Measurements from ENCODE around the gene FAM186B.

Gene FAM186B

GRCh38 chr12:49560695-49561094 is 44.7 kb downstream of the FAM186B start:
- no peak for DNase-seq
- no peaks in the 10 kb centered on the region for H3K27me3 ChIP-seq (replicated peaks; ENCODE audit: control insufficient read depth, insufficient read depth, low read length, poor library complexity, severe bottlenecking)
- no peak overlapping the region for H3K27ac ChIP-seq (ENCODE audit: insufficient read depth, low read length, poor library complexity, severe bottlenecking)
- no peak overlapping the region for H3K4me3 ChIP-seq (ENCODE audit: insufficient read depth, low read depth, low read length, poor library complexity, severe bottlenecking)
- no peaks in the 10 kb centered on the region for H3K9me3 ChIP-seq (ENCODE audit: control insufficient read depth, low read length)
- peaks cover 77% of the 10 kb centered on the region for H3K36me3 ChIP-seq (ENCODE audit: control insufficient read depth, insufficient read depth, low read length)
- peaks cover 16% of the 10 kb centered on the region for H3K4me1 ChIP-seq (ENCODE audit: control insufficient read depth, insufficient read depth, low read length, poor library complexity, severe bottlenecking)

- Histone ChIP-seq H3K4me1 (ENCODE audit: control insufficient read depth, insufficient read depth, low read length, poor library complexity, severe bottlenecking) (peaks cover 2% of the 10 kb centered on the region), H3K27me3 (replicated peaks; ENCODE audit: control insufficient read depth, insufficient read depth, low read length, poor library complexity, severe bottlenecking) (no peaks in the 10 kb centered on the region), H3K9me3 (ENCODE audit: control insufficient read depth, low read length) (no peaks in the 10 kb centered on the region), H3K27ac (ENCODE audit: insufficient read depth, low read length, poor library complexity, severe bottlenecking) (no peak overlapping the region), H3K4me3 (ENCODE audit: insufficient read depth, low read depth, low read length, poor library complexity, severe bottlenecking) (no peak overlapping the region), H3K36me3 (ENCODE audit: control insufficient read depth, insufficient read depth, low read length) (peaks cover 71% of the 10 kb centered on the region)
- no peak for DNase-seq
Observed at GRCh38 chr12:49559011-49559675, 46.3 kb downstream of the FAM186B start.

GRCh38 chr12:49558526-49558925 is 46.9 kb downstream of the FAM186B start:
- Histone ChIP-seq H3K4me1 (ENCODE audit: control insufficient read depth, insufficient read depth, low read length, poor library complexity, severe bottlenecking) (no peaks in the 10 kb centered on the region), H3K9me3 (ENCODE audit: control insufficient read depth, low read length) (no peaks in the 10 kb centered on the region), H3K36me3 (ENCODE audit: control insufficient read depth, insufficient read depth, low read length) (peaks cover 65% of the 10 kb centered on the region), H3K4me3 (ENCODE audit: insufficient read depth, low read depth, low read length, poor library complexity, severe bottlenecking) (no peak overlapping the region), H3K27ac (ENCODE audit: insufficient read depth, low read length, poor library complexity, severe bottlenecking) (no peak overlapping the region), H3K27me3 (replicated peaks; ENCODE audit: control insufficient read depth, insufficient read depth, low read length, poor library complexity, severe bottlenecking) (no peaks in the 10 kb centered on the region)
- no peak for DNase-seq

GRCh38 chr12:49557917-49558215 is 47.6 kb downstream of the FAM186B start:
- no peaks in the 10 kb centered on the region for H3K4me1 ChIP-seq (ENCODE audit: control insufficient read depth, insufficient read depth, low read length, poor library complexity, severe bottlenecking)
- peaks cover 59% of the 10 kb centered on the region for H3K36me3 ChIP-seq (ENCODE audit: control insufficient read depth, insufficient read depth, low read length)
- H3K9me3 ChIP-seq (ENCODE audit: control insufficient read depth, low read length): no peaks in the 10 kb centered on the region
- H3K4me3 ChIP-seq (ENCODE audit: insufficient read depth, low read depth, low read length, poor library complexity, severe bottlenecking): no peak overlapping the region
- no peak for DNase-seq
- H3K27ac ChIP-seq (ENCODE audit: insufficient read depth, low read length, poor library complexity, severe bottlenecking): no peak overlapping the region
- no peaks in the 10 kb centered on the region for H3K27me3 ChIP-seq (replicated peaks; ENCODE audit: control insufficient read depth, insufficient read depth, low read length, poor library complexity, severe bottlenecking)

- H3K36me3 ChIP-seq (ENCODE audit: control insufficient read depth, insufficient read depth, low read length): peaks cover 55% of the 10 kb centered on the region
- H3K27me3 ChIP-seq (replicated peaks; ENCODE audit: control insufficient read depth, insufficient read depth, low read length, poor library complexity, severe bottlenecking): no peaks in the 10 kb centered on the region
- H3K9me3 ChIP-seq (ENCODE audit: control insufficient read depth, low read length): no peaks in the 10 kb centered on the region
- DNase-seq: no peak
- H3K4me1 ChIP-seq (ENCODE audit: control insufficient read depth, insufficient read depth, low read length, poor library complexity, severe bottlenecking): no peaks in the 10 kb centered on the region
- no peak overlapping the region for H3K4me3 ChIP-seq (ENCODE audit: insufficient read depth, low read depth, low read length, poor library complexity, severe bottlenecking)
- H3K27ac ChIP-seq (ENCODE audit: insufficient read depth, low read length, poor library complexity, severe bottlenecking): no peak overlapping the region
Observed at GRCh38 chr12:49557187-49557916, 48.1 kb downstream of the FAM186B start.

- no peak overlapping the region for H3K27ac ChIP-seq (ENCODE audit: insufficient read depth, low read length, poor library complexity, severe bottlenecking)
- DNase-seq: no peak
- H3K4me3 ChIP-seq (ENCODE audit: insufficient read depth, low read depth, low read length, poor library complexity, severe bottlenecking): no peak overlapping the region
- H3K27me3 ChIP-seq (replicated peaks; ENCODE audit: control insufficient read depth, insufficient read depth, low read length, poor library complexity, severe bottlenecking): no peaks in the 10 kb centered on the region
- peaks cover 48% of the 10 kb centered on the region for H3K36me3 ChIP-seq (ENCODE audit: control insufficient read depth, insufficient read depth, low read length)
- no peaks in the 10 kb centered on the region for H3K4me1 ChIP-seq (ENCODE audit: control insufficient read depth, insufficient read depth, low read length, poor library complexity, severe bottlenecking)
- no peaks in the 10 kb centered on the region for H3K9me3 ChIP-seq (ENCODE audit: control insufficient read depth, low read length)
Observed at GRCh38 chr12:49556391-49557186, 48.9 kb downstream of the FAM186B start.

- H3K4me3 ChIP-seq (ENCODE audit: insufficient read depth, low read depth, low read length, poor library complexity, severe bottlenecking): no peak overlapping the region
- H3K27me3 ChIP-seq (replicated peaks; ENCODE audit: control insufficient read depth, insufficient read depth, low read length, poor library complexity, severe bottlenecking): no peaks in the 10 kb centered on the region
- H3K4me1 ChIP-seq (ENCODE audit: control insufficient read depth, insufficient read depth, low read length, poor library complexity, severe bottlenecking): no peaks in the 10 kb centered on the region
- no peak overlapping the region for H3K27ac ChIP-seq (ENCODE audit: insufficient read depth, low read length, poor library complexity, severe bottlenecking)
- H3K9me3 ChIP-seq (ENCODE audit: control insufficient read depth, low read length): no peaks in the 10 kb centered on the region
- DNase-seq: no peak
- H3K36me3 ChIP-seq (ENCODE audit: control insufficient read depth, insufficient read depth, low read length): peaks cover 41% of the 10 kb centered on the region
Observed at GRCh38 chr12:49555631-49556390, 49.6 kb downstream of the FAM186B start.

GRCh38 chr12:49554266-49554665 is 51.2 kb downstream of the FAM186B start:
- no peaks in the 10 kb centered on the region for H3K4me1 ChIP-seq (ENCODE audit: control insufficient read depth, insufficient read depth, low read length, poor library complexity, severe bottlenecking)
- peaks cover 4% of the 10 kb centered on the region for H3K27me3 ChIP-seq (replicated peaks; ENCODE audit: control insufficient read depth, insufficient read depth, low read length, poor library complexity, severe bottlenecking)

GRCh38 chr12:49553512-49554088 is 51.8 kb downstream of the FAM186B start:
- peaks cover 19% of the 10 kb centered on the region for H3K36me3 ChIP-seq (ENCODE audit: control insufficient read depth, insufficient read depth, low read length)
- H3K9me3 ChIP-seq (ENCODE audit: control insufficient read depth, low read length): no peaks in the 10 kb centered on the region
- H3K4me3 ChIP-seq (ENCODE audit: insufficient read depth, low read depth, low read length, poor library complexity, severe bottlenecking): no peak overlapping the region
- peaks cover 11% of the 10 kb centered on the region for H3K27me3 ChIP-seq (replicated peaks; ENCODE audit: control insufficient read depth, insufficient read depth, low read length, poor library complexity, severe bottlenecking)
- no peak overlapping the region for H3K27ac ChIP-seq (ENCODE audit: insufficient read depth, low read length, poor library complexity, severe bottlenecking)
- H3K4me1 ChIP-seq (ENCODE audit: control insufficient read depth, insufficient read depth, low read length, poor library complexity, severe bottlenecking): peaks cover 6% of the 10 kb centered on the region
- no peak for DNase-seq

More at GRCh38 chr12:49554266-49554665, 51.2 kb downstream of the FAM186B start:
- no peak overlapping the region for H3K27ac ChIP-seq (ENCODE audit: insufficient read depth, low read length, poor library complexity, severe bottlenecking)
- H3K9me3 ChIP-seq (ENCODE audit: control insufficient read depth, low read length): no peaks in the 10 kb centered on the region
- peaks cover 25% of the 10 kb centered on the region for H3K36me3 ChIP-seq (ENCODE audit: control insufficient read depth, insufficient read depth, low read length)
- no peak overlapping the region for H3K4me3 ChIP-seq (ENCODE audit: insufficient read depth, low read depth, low read length, poor library complexity, severe bottlenecking)
- DNase-seq: no peak

Data from effector memory CD4-positive, alpha-beta T cell (primary cell).